ENCODE measurements around the gene SHOX.
"Not testable (repeated sequence)": the region's sequence is repeated elsewhere in the genome, so short reads cannot be mapped to it uniquely, and the experiment has no call there.

SHOX gene

GRCh38 chrX:637660-638481 lies 7.3 kb downstream of the SHOX start:
- peak; percentile 34 for DNase-seq (ENCODE audit: low spot score)

- peak; percentile 51 for DNase-seq (ENCODE audit: low spot score)
These were observed 8.0 kb downstream of the SHOX start for GRCh38 chrX:638482-639131.

- no peak for DNase-seq (ENCODE audit: low spot score)
These were observed 8.6 kb downstream of the SHOX start for GRCh38 chrX:639151-639550.

GRCh38 chrX:640641-641040 lies 10.1 kb downstream of the SHOX start:
- DNase-seq (ENCODE audit: low spot score): no peak

- no peak for DNase-seq (ENCODE audit: low spot score)
These were observed 11.3 kb downstream of the SHOX start for GRCh38 chrX:641671-642435.

GRCh38 chrX:642436-643240 lies 12.0 kb downstream of the SHOX start:
- no peak for DNase-seq (ENCODE audit: low spot score)

- no peak for DNase-seq (ENCODE audit: low spot score)
These were observed 12.6 kb downstream of the SHOX start for GRCh38 chrX:643241-643595.

- no peak for DNase-seq (ENCODE audit: low spot score)
These were observed 13.3 kb downstream of the SHOX start for GRCh38 chrX:643911-644303.

GRCh38 chrX:644304-645281 lies 14.0 kb downstream of the SHOX start:
- DNase-seq (ENCODE audit: low spot score): peak; percentile 59

- no peak for DNase-seq (ENCODE audit: low spot score)
These were observed 15.6 kb downstream of the SHOX start for GRCh38 chrX:646228-646495.

- DNase-seq (ENCODE audit: low spot score): no peak
These were observed 16.2 kb downstream of the SHOX start for GRCh38 chrX:646796-647195.

GRCh38 chrX:649166-649565 lies 18.6 kb downstream of the SHOX start:
- DNase-seq (ENCODE audit: low spot score): no peak

- DNase-seq (ENCODE audit: low spot score): no peak
These were observed 19.7 kb downstream of the SHOX start for GRCh38 chrX:650324-650723.

GRCh38 chrX:650811-651210 lies 20.2 kb downstream of the SHOX start:
- DNase-seq (ENCODE audit: low spot score): no peak

GRCh38 chrX:651922-652321 lies 21.3 kb downstream of the SHOX start:
- not testable (repeated sequence) for DNase-seq (ENCODE audit: low spot score)

- DNase-seq (ENCODE audit: low spot score): no peak
These were observed 21.8 kb downstream of the SHOX start for GRCh38 chrX:652341-652741.

GRCh38 chrX:653306-653705 lies 22.7 kb downstream of the SHOX start:
- DNase-seq (ENCODE audit: low spot score): no peak

GRCh38 chrX:661154-661553 lies 30.6 kb downstream of the SHOX start:
- DNase-seq (ENCODE audit: low spot score): no peak

GRCh38 chrX:662126-662525 lies 31.5 kb downstream of the SHOX start:
- no peak for DNase-seq (ENCODE audit: low spot score)

- DNase-seq (ENCODE audit: low spot score): no peak
These were observed 33.2 kb downstream of the SHOX start for GRCh38 chrX:663841-664240.

All from ecto neural progenitor cell (in vitro differentiated cells).